Measurements from ENCODE around the gene ACRV1. TPM values are rescaled to one million over a fixed set of nuclear protein-coding genes. Genes with fewer than 3 reads are reported as not detected.
"Not testable (repeated sequence)": the region's sequence is repeated elsewhere in the genome, so short reads cannot be mapped to it uniquely, and the experiment has no call there.

The ACRV1 gene, protein sequence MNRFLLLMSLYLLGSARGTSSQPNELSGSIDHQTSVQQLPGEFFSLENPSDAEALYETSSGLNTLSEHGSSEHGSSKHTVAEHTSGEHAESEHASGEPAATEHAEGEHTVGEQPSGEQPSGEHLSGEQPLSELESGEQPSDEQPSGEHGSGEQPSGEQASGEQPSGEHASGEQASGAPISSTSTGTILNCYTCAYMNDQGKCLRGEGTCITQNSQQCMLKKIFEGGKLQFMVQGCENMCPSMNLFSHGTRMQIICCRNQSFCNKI
- total RNA-seq (not detected in 2 replicates), polyA plus RNA-seq (0.16 and 0.30 TPM in 2 replicates)

DNA sequence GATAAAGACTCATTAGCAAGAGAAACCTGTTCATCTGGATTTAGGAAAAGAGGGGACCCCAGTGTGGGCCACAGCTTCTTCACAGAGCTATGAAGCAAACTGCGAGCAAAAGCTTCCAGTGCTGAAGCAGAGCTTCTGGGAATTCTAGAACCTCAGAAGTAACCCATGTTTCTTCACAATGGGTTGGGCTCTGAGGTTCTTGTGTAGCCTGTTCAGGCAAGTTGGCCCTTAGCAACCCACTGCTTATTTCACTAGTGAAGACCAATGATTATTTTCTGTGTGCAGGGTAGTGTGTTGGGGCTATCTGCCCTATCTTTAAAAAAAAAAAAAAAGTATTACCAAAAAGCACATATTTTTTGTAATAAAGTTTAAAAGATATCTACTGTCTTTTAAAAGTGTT lies at the start of gene ACRV1:
Gene ACRV1, minus strand, starts transcription at position 101 of the 400 bp plus-strand sequence. Its CDS starts 67 bp downstream, at position 34.
- no peak within 1 kb of the TSS for H3K4me3 ChIP-seq
- H3K27me3 ChIP-seq, result no peaks in the 10 kb centered on the region
- H3K36me3 ChIP-seq, result no peaks in the 10 kb centered on the region

DNA sequence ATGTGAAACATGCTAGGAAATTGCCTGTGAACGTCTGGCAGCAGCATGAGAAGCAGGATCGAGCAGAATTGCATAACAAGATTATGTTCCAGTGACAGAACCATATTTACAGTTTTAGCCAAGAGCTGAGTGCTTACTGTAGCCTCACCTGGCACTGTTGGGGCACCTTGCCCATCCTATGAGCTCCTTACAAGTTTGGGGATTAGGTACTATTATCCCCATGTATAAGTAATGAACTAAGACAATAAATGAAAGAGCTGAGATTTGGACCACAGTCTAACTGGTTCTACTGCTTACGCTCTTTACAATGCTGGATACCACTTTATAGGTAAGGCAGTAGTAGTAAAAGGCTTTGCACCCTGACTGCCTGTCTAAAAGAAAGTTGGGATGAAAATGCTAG lies 48.3 kb upstream of the ACRV1 start:
- no peak overlapping the region for H3K4me3 ChIP-seq
- no peaks in the 10 kb centered on the region for H3K9me3 ChIP-seq (ENCODE audit: low read depth)
- no peak overlapping the region for H3K27ac ChIP-seq
- H3K4me1 ChIP-seq (ENCODE audit: low read depth), result no peaks in the 10 kb centered on the region
- TF ChIP-seq, protein P1, sequence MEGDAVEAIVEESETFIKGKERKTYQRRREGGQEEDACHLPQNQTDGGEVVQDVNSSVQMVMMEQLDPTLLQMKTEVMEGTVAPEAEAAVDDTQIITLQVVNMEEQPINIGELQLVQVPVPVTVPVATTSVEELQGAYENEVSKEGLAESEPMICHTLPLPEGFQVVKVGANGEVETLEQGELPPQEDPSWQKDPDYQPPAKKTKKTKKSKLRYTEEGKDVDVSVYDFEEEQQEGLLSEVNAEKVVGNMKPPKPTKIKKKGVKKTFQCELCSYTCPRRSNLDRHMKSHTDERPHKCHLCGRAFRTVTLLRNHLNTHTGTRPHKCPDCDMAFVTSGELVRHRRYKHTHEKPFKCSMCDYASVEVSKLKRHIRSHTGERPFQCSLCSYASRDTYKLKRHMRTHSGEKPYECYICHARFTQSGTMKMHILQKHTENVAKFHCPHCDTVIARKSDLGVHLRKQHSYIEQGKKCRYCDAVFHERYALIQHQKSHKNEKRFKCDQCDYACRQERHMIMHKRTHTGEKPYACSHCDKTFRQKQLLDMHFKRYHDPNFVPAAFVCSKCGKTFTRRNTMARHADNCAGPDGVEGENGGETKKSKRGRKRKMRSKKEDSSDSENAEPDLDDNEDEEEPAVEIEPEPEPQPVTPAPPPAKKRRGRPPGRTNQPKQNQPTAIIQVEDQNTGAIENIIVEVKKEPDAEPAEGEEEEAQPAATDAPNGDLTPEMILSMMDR (IDR thresholded peaks at IDR 0.05; ENCODE audit: low read depth, low read length), result no peak
- DNase-seq (ENCODE audit: low read depth in 1 of 2, low spot score in 1 of 2), result peak in 1 of 2 donors; percentile 3
- H3K27me3 ChIP-seq, result no peaks in the 10 kb centered on the region
- H3K36me3 ChIP-seq, result no peaks in the 10 kb centered on the region

More for the DNA sequence above, at the start of gene ACRV1:
- Histone ChIP-seq H3K4me1 (ENCODE audit: low read depth) (no peaks in the 10 kb centered on the region), H3K27ac (no peak within 1 kb of the TSS), H3K9me3 (ENCODE audit: low read depth) (no peaks in the 10 kb centered on the region)
- TF ChIP-seq, protein P1 (IDR thresholded peaks at IDR 0.05; ENCODE audit: low read depth, low read length), result no peak
- no peak for DNase-seq (ENCODE audit: low read depth in 1 of 2, low spot score in 1 of 2)

DNA sequence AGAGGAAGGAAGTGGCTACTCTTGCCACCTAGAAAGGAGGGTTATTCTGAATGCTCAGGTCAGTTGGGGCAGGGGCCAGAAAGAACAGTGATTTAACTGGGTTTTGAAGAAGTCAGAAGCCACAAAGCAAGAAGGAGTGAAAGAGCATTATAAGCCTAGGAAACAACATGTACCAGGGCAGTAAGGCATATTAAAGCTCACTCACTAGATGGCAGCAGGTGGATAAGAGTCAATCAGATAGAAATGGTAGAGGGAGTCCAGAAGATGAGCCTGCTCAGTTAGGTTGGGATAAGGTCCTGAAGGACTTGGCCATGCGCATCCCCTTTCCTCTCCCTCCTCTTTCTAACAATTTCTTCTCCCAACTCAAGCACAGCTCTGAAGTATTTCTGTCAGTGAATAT lies 43.5 kb upstream of the ACRV1 start:
- no peaks in the 10 kb centered on the region for H3K4me1 ChIP-seq (ENCODE audit: low read depth)
- no peaks in the 10 kb centered on the region for H3K27me3 ChIP-seq
- H3K4me3 ChIP-seq, result no peak overlapping the region
- H3K9me3 ChIP-seq (ENCODE audit: low read depth), result no peaks in the 10 kb centered on the region
- peak in 1 of 2 donors; percentile 65 for DNase-seq (ENCODE audit: low read depth in 1 of 2, low spot score in 1 of 2)
- H3K27ac ChIP-seq, result no peak overlapping the region
- TF ChIP-seq, protein P1 (IDR thresholded peaks at IDR 0.05; ENCODE audit: low read depth, low read length), result peak; percentile 52
- H3K36me3 ChIP-seq, result no peaks in the 10 kb centered on the region

DNA sequence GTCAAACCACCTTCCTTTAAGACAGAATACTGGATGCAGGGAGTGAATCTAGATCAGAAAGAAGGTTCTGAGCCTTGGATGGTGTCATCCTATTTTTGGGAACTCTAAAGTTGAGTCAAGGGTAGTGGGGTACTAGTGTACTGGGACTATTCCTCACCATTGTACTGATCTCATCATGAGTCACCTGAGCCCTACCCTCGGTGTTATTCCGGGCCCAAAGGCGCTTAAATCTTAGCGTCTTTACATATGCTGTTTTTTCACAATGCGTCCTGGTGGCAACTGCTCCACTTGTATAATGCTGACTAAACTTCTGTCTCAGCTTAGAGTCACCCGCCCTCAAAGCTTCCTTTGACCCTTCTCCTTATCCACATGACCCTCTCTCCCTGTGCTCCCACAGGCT lies 40.1 kb upstream of the ACRV1 start:
- Histone ChIP-seq H3K27ac (no peak overlapping the region), H3K4me3 (no peak overlapping the region), H3K27me3 (no peaks in the 10 kb centered on the region), H3K36me3 (no peaks in the 10 kb centered on the region), H3K4me1 (ENCODE audit: low read depth) (no peaks in the 10 kb centered on the region), H3K9me3 (ENCODE audit: low read depth) (no peaks in the 10 kb centered on the region)
- DNase-seq (ENCODE audit: low read depth in 1 of 2, low spot score in 1 of 2), result no peak
- TF ChIP-seq, protein P1 (IDR thresholded peaks at IDR 0.05; ENCODE audit: low read depth, low read length), result no peak

DNA sequence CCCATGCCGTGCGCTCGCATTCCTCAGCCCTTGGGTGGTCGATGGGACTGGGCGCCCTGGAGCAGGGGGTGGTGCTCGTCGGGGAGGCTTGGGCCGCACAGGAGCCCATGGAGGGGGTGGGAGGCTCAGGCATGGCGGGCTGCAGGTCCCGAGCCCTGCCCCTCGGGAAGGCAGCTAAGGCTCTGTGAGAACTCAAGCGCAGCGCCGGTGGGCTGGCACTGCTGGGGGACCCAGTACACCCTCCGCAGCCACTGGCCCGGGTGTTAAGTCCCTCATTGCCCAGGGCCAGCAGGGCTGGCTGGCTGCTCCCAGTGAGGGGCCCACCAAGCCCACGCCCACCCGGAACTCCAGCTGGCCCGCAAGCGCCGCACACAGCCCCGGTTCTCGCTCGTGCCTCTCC lies 24.0 kb upstream of the ACRV1 start:
- not testable (repeated sequence) for H3K4me3 ChIP-seq; H3K36me3 ChIP-seq; H3K27ac ChIP-seq; H3K27me3 ChIP-seq; H3K9me3 ChIP-seq (ENCODE audit: low read depth); DNase-seq (ENCODE audit: low read depth in 1 of 2, low spot score in 1 of 2); H3K4me1 ChIP-seq (ENCODE audit: low read depth)

DNA sequence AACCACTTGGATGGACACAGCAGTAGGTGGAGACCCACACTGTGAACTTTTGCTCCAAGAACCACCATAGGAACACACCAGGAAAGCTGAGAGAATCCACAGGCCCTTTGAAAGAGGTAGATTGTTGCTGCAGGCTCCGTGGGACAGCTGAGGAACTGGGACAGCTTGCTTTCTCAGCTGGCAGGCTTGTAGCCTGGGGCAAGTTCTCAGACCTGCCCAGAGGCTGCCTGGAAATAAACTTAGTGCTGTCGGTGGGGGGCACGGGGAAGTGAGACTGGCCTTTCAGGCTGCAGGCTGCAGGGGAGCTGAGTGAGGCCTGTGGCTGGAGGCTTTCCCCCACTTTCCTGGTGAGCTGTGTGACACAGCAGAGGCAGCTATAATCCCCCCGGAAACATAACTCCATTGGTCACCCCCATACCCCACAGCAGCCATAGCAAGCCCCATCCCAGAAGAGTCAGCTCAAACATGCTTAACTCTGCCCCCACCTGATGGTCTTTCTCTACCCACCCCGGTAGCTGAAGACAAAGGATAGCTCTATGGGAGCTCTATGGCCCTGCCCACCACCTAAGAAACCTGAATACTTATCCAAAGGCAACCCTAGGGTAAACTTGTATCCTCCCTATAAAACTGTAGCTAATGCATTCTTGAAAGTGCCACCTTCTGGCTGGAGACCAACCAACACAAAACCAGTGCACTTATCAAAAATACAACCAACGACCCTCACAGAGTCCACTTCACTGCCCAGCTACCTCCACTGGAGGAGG lies 21.4 kb upstream of the ACRV1 start:
- TF ChIP-seq, protein P1 (IDR thresholded peaks at IDR 0.05; ENCODE audit: low read depth, low read length), result no peak
- no peaks in the 10 kb centered on the region for H3K4me1 ChIP-seq (ENCODE audit: low read depth)
- no peak overlapping the region for H3K27ac ChIP-seq

More for the DNA sequence above, 21.4 kb upstream of the ACRV1 start:
- Histone ChIP-seq H3K9me3 (ENCODE audit: low read depth) (no peaks in the 10 kb centered on the region), H3K4me3 (no peak overlapping the region), H3K27me3 (no peaks in the 10 kb centered on the region), H3K36me3 (no peaks in the 10 kb centered on the region)
- DNase-seq (ENCODE audit: low read depth in 1 of 2, low spot score in 1 of 2), result no peak
